ENCODE data around the gene RUNX3.
"Not testable (repeated sequence)": the region's sequence is repeated elsewhere in the genome, so short reads cannot be mapped to it uniquely, and the experiment has no call there.

Gene RUNX3

DNA sequence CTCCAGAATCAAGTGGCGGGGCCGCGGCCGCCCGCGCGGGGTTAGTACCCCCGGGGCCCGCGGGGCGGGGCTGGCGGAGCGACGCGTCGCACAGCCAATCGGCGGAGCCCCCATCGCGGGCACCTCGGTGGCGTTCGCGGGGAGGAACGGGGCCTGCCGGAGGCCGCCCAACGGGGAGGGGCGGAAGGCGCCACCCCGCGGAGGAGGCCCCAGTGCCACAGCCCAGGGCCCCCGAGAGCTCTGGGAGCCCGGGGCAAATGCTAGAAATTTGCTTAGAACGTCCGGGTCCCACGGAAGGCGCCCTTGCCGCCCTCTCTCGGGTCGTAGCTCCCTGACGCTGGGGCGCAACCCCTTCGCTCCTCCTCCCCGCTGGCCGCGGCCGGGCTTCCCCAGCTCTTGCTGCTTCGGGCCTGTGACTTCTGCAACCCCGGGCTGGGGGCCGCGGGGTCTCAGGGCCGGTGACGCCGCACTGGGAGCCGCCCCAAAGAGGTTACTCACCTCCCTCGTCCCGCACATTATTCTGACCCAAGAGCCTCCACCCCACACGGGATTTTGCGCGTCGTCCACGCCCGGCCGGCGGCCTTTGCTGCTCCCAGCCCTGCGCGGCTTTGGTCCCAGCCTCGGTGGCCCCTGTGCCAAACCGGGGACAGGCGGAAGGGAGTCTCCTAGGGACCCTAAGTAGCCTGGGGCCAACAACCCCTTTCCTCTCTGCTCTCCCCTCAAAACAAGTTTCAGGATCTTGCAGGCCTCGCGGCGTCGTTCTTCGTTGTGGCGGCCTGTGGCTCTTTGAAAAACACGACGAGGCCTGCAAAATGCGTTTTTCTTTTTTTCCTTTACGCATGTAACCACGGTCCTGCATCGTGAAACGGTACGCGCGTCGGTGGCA, at the start of gene RUNX3:
RUNX3 (minus strand) TSS at position 17 of the 886 bp plus-strand sequence. CDS start 408 bp downstream, outside the sequence.
- Mint-ChIP-seq H3K9me3 (no peaks in the 10 kb centered on the region), H3K4me1 (peaks cover 68% of the 10 kb centered on the region), H3K4me3 (peak within 1 kb of the TSS; percentile 93), H3K27me3 (no peaks in the 10 kb centered on the region), H3K27ac (peak within 1 kb of the TSS; percentile 93), H3K36me3 (peaks cover 63% of the 10 kb centered on the region)
- CTCF ChIA-PET = interaction anchor here (0.6 to 11.0 kb wide), 7 partner anchors 21 to 171 kb away, joined by 3 to 114 read pairs (median 4); no protein-coding TSS in a partner anchor
- peak; percentile 93 for DNase-seq

DNA sequence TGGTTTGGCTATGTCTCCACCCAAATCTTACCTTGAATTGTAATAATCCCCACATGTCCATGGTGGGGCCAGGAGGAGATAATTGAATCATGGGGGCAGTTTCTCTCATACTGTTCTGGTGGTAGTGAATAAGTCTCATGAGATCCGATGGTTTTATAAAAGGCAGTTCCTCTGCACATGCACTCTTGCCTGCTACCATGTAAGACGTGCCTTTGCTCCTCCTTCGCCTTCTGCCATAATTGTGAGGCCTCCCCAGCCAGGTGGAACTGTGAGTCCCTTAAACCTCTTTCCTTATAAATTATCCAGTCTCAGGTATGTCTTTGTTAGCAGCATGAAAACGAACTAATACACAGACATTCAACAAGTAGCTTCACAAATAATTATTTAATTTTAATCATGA, 49.2 kb upstream of the RUNX3 start:
- peaks cover 87% of the 10 kb centered on the region for H3K4me1 Mint-ChIP-seq
- CTCF ChIA-PET = interaction anchor here (1.0 to 2.2 kb wide), 3 partner anchors 9 to 15 kb away, joined by 3 to 12 read pairs (median 4); no protein-coding TSS in a partner anchor

DNA sequence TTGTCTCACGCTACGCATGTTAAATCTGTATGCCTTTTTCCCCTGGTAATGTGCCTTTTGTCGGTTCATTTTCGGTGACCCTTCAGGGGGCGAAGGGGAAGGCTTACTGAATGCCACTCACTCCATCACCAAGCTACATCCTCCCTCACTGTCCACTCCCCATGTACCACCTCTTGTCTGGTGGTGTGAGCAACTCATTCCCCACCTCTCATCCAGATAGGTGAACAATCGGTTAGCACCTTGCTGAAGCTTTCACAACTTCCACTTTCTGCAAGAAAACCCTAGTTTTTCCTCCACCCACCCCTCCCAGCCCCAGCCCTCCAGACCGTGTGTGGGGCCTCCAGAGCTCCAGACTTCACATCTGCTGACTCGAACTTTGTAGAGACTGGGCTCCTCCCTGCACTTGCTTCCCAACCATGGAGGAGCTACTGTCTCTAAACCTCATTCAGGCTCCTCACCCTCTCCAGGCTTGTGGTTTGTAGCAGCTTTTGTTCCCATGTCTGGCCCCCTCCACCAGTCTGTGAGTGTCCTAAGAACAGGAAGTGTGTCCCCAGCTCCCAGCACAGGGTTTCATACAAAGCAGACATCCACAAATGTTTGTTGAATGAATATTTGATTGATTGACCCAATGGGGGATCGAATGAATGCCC, 48.4 kb upstream of the RUNX3 start:
- no peak for DNase-seq
- Mint-ChIP-seq H3K4me3 (no peak overlapping the region), H3K9me3 (peaks cover 27% of the 10 kb centered on the region), H3K27ac (peak overlapping the region; percentile 70), H3K4me1 (peaks cover 84% of the 10 kb centered on the region), H3K36me3 (peaks cover 37% of the 10 kb centered on the region), H3K27me3 (no peaks in the 10 kb centered on the region)
- CTCF ChIA-PET = interaction anchor here (1.0 to 1.3 kb wide), 2 partner anchors 9 to 10 kb away, joined by 3 to 4 read pairs; no protein-coding TSS in a partner anchor

More for the DNA sequence above, 49.2 kb upstream of the RUNX3 start:
- DNase-seq, H3K27me3 Mint-ChIP-seq, H3K4me3 Mint-ChIP-seq: not testable (repeated sequence)
- Mint-ChIP-seq H3K27ac (peak overlapping the region; percentile 70), H3K36me3 (peaks cover 34% of the 10 kb centered on the region), H3K9me3 (peaks cover 23% of the 10 kb centered on the region)

DNA sequence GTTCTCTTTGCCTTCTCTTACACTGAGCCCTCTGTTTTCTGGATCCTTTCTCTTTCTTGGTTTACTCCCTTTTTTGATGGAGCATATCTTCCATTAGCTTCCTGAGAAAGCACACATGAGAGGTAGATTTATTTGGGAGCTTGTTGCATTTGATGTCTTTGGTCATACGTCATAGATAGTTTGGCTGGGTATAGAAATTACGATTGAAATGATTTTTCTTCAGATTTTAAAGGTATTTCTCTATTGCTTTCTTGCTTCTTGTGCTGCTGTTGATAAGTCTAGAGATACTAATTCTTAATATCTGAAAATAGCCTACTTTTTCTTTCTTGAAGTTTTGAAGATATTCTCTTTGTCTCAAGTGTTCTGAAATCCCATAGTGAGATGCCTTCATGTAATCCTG, 45.3 kb upstream of the RUNX3 start:
- CTCF ChIA-PET = no interaction called here
- H3K27me3 Mint-ChIP-seq = no peaks in the 10 kb centered on the region
- no peak overlapping the region for H3K4me3 Mint-ChIP-seq
- no peak overlapping the region for H3K27ac Mint-ChIP-seq
- peaks cover 40% of the 10 kb centered on the region for H3K36me3 Mint-ChIP-seq
- no peak for DNase-seq
- H3K4me1 Mint-ChIP-seq = peaks cover 84% of the 10 kb centered on the region
- H3K9me3 Mint-ChIP-seq = peaks cover 27% of the 10 kb centered on the region

DNA sequence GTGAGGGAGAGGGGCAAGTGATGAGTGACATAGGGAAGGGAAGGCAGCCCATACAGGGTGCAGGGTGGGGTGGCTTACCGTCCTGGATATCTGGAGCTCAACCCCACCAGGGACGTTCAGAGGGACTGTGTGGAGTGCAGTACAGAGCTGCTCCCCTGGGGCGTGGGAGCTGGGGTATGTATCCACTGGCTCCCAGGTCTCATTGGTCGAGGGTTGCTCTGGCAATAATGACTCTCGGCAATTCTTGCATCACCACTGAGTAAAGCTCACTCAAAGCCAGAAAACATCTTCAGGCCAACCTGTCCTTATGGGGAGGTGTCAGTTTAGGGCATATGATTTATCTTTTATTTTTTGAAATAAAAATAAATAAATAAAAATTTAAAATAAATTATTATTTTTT, 43.2 kb upstream of the RUNX3 start:
- peaks cover 27% of the 10 kb centered on the region for H3K9me3 Mint-ChIP-seq
- H3K36me3 Mint-ChIP-seq = peaks cover 36% of the 10 kb centered on the region
- H3K4me3 Mint-ChIP-seq = no peak overlapping the region
- H3K27me3 Mint-ChIP-seq = no peaks in the 10 kb centered on the region
- peaks cover 82% of the 10 kb centered on the region for H3K4me1 Mint-ChIP-seq
- no peak for DNase-seq
- H3K27ac Mint-ChIP-seq = peak overlapping the region; percentile 58
- CTCF ChIA-PET = interaction anchor here (1.1 to 1.6 kb wide), 2 partner anchors 64 to 127 kb away, joined by 5 to 8 read pairs; no protein-coding TSS in a partner anchor

DNA sequence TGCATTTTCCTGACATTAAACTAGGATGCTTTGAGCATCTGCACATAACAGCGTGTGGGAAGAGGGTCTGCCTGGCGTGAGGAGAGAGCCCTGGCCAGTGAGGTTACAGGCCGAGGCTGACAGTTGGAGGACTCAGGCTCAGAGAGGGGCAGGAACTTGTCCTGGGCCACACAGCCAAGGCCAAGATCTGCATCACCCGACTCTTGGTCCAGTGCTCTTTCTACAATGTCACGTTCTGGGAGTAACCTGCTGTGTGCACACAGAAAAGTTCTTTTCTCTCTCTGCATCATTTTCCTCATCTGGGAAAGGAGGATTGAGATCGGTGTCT, 42.8 kb upstream of the RUNX3 start:
- H3K27ac Mint-ChIP-seq = peak overlapping the region; percentile 58
- no peak for DNase-seq
- H3K36me3 Mint-ChIP-seq = peaks cover 31% of the 10 kb centered on the region
- no peaks in the 10 kb centered on the region for H3K27me3 Mint-ChIP-seq
- H3K4me3 Mint-ChIP-seq = no peak overlapping the region
- H3K4me1 Mint-ChIP-seq = peaks cover 82% of the 10 kb centered on the region
- CTCF ChIA-PET = interaction anchor here (1.6 kb wide), 1 partner anchor 64 kb away, joined by 8 read pairs; no protein-coding TSS in a partner anchor
- peaks cover 27% of the 10 kb centered on the region for H3K9me3 Mint-ChIP-seq

DNA sequence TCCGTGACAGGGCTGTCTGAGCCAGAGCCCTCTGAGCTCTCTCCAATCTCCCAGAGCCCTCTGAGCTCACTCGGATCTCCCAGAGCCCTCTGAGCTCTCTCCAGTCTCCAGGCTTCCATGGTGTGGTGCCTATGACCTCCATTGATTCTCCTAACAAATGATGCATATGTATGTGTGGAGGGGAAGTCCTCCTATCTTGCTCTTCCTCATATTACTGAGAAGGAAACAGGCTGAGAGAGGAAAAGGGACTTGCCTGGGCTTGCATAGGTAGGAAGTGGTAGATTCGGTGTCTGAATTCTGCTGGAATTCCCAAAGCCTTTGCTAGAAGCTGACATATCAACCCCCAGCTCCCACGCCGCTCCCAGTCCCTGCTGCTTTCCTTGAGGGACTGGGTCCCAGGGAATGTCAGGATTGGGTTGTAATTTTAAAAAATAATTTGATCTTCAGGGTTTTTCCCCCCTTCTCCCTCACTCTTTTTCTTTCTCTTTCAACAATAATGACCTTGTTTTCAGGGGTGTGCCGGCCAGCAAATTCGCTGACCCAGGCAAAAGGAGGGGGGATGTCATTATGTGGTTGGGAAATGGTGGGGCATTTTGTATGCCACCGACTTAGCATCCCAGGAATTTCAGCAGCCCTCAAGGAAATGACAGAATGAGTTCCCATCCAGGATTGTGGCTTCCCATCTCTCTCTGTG, 42.3 kb upstream of the RUNX3 start:
- Mint-ChIP-seq H3K36me3 (peaks cover 30% of the 10 kb centered on the region), H3K27ac (peak overlapping the region; percentile 53), H3K4me3 (no peak overlapping the region), H3K27me3 (no peaks in the 10 kb centered on the region), H3K9me3 (peaks cover 27% of the 10 kb centered on the region), H3K4me1 (peaks cover 85% of the 10 kb centered on the region)
- no peak for DNase-seq
- CTCF ChIA-PET = interaction anchor here (0.6 to 1.1 kb wide), 3 partner anchors 13 to 57 kb away, joined by 3 to 4 read pairs (median 3); no protein-coding TSS in a partner anchor

DNA sequence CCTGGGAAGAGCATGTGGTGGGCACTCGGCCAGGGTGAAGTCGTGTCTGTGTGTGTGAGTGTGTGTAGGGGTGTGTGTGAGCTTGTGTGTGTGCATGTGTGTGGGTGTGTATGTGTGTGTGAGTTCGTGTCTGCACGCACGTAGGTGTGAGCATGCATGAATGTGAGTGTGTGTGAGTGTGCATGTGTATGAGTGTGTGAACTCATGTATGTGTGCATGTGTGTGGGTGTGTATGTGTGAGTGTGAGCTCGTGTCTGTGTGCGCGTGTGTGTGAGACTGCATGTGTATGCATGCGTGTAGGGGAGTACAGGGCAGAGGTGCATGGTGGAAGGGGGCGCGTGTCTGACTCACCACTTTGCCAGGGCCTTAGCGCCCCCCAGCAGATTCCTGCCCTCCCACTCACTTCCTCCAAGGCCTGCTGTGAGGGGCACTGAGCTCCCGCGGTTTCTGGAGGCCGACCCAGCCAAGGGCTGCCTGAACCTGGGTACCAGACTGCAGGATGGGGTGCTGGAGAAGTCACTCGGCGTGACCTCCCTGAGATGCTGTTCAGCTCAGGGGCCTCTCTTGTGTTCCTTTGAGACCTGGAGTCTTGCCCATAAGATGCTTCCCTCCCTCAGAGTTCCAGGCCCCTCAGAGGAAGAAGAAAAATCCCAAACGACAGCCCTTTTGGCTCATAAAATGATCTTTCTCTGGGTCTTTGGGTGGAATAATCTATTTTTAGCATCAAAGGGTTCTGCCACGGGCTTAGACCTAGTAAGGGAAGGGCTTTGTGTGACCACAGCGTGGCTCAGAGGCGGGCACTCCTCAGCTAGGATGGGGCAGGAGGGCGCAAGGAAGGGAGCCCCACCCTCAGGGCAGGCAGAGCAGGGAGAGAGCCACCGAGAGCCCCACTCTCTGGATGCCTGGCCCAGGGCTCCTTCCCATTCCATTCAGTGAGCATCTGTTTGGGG, 41.1 kb upstream of the RUNX3 start:
- Mint-ChIP-seq H3K27me3 (no peaks in the 10 kb centered on the region), H3K4me1 (peaks cover 85% of the 10 kb centered on the region), H3K4me3 (peak overlapping the region; percentile 26), H3K9me3 (peaks cover 21% of the 10 kb centered on the region), H3K36me3 (peaks cover 22% of the 10 kb centered on the region), H3K27ac (peak overlapping the region; percentile 50)
- CTCF ChIA-PET = interaction anchor here (0.6 to 1.5 kb wide), 6 partner anchors 12 to 66 kb away, joined by 3 to 7 read pairs (median 3); no protein-coding TSS in a partner anchor
- peak; percentile 57 for DNase-seq

DNA sequence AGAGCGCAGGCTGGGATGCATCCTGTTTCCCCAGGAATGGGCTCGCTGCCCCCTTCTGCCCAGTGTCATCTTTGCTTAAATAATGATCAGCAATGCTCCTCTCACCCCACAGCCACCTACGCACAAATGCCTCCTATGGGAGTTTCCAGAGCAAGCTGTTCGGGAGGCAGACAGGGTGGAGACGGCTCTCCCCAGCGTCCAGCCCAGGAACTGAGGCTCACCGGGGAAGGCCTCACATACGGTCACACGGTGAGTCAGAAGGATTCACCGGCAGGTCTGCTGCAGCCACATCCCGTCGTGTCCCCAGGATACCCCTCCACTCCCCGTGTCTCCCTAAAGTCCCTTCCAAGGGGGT, 40.3 kb upstream of the RUNX3 start:
- Mint-ChIP-seq H3K4me1 (peaks cover 90% of the 10 kb centered on the region), H3K9me3 (peaks cover 14% of the 10 kb centered on the region), H3K4me3 (peak overlapping the region; percentile 69), H3K27me3 (no peaks in the 10 kb centered on the region), H3K36me3 (peaks cover 16% of the 10 kb centered on the region), H3K27ac (peak overlapping the region; percentile 91)
- CTCF ChIA-PET = interaction anchor here (0.7 to 1.5 kb wide), 3 partner anchors 17 to 67 kb away, joined by 3 to 7 read pairs (median 3); no protein-coding TSS in a partner anchor
- no peak for DNase-seq

DNA sequence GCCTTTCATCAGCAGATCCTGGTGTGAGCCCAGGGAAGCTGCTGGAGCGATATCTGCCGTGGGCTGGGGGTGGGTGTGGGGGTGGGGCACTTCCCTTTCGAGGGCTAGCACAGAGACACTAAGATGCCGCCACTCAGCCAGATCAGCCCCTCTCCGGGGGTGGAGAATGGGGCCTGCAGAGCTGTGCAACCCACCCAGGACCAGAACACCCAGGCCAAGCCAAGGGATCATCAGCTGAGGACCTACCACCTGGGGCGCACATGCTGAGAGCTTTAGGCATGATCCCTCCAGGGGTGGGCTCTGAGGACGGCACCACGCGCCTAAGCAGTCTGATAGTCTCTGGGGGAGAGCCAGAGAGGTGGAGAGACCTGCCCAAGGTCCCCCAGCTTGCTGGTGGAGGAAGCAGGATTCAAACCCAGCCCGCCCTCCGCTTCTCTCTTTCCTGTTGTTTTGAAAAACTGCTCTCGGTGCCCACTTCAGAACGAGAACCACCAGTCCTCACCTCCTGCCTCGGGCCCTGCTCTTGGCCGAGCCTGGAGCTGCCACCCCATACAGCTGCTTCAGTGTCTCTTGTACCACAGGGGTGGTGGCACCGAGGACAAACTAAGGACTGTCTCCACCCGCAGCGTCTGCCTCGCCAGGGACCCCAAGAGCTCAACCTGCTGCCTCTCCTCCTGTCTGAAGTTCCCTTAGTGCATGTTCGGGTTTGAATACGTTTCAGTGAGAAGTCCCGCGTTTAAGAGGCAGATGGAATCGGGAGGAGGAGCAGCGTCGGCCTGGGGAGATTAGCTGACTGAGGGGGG, 39.7 kb upstream of the RUNX3 start:
- peak overlapping the region; percentile 91 for H3K27ac Mint-ChIP-seq
- no peaks in the 10 kb centered on the region for H3K27me3 Mint-ChIP-seq
- peaks cover 10% of the 10 kb centered on the region for H3K9me3 Mint-ChIP-seq
- peak overlapping the region; percentile 69 for H3K4me3 Mint-ChIP-seq
- CTCF ChIA-PET = interaction anchor here (0.6 to 1.5 kb wide), 4 partner anchors 9 to 761 kb away, joined by 3 to 7 read pairs (median 4); no protein-coding TSS in a partner anchor
- H3K36me3 Mint-ChIP-seq = peaks cover 11% of the 10 kb centered on the region
- DNase-seq = no peak
- peaks cover 92% of the 10 kb centered on the region for H3K4me1 Mint-ChIP-seq

DNA sequence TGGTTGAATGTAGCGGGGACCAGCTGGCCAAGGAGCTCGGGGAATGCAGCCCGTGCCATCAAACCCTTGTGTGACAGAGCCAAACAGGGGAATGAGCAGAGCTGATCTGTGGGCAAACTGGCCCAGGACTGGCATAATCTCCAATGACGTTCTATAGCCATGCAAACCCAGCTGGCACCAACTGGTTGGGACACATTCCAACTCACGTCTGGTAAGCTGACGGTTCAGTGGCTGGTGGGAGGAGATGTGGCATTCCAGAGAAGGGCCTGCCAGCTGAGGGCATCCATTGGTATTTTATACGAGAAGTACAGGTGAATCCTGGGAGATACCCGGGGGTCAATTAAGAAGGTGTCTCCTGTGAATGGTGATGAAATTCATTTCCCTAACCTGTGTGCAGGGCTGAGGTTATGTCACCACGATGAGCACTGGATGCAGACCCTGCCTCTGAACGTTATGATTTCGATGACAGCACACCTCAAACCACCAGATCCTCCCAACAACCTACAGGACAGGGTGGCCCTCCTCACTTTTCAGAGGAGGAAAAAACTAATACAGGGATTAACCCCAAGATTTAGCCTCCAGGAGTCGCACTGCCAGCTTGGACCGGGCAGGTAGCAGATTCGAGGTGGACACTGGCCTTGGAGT, 39.0 kb upstream of the RUNX3 start:
- peak overlapping the region; percentile 55 for H3K27ac Mint-ChIP-seq
- H3K9me3 Mint-ChIP-seq = peaks cover 3% of the 10 kb centered on the region
- H3K27me3 Mint-ChIP-seq = no peaks in the 10 kb centered on the region
- H3K36me3 Mint-ChIP-seq = peaks cover 8% of the 10 kb centered on the region
- H3K4me3 Mint-ChIP-seq = peak overlapping the region; percentile 31
- CTCF ChIA-PET = interaction anchor here (0.6 to 0.9 kb wide), 3 partner anchors 10 to 760 kb away, joined by 3 to 4 read pairs (median 4); no protein-coding TSS in a partner anchor
- no peak for DNase-seq
- H3K4me1 Mint-ChIP-seq = peaks cover 86% of the 10 kb centered on the region

DNA sequence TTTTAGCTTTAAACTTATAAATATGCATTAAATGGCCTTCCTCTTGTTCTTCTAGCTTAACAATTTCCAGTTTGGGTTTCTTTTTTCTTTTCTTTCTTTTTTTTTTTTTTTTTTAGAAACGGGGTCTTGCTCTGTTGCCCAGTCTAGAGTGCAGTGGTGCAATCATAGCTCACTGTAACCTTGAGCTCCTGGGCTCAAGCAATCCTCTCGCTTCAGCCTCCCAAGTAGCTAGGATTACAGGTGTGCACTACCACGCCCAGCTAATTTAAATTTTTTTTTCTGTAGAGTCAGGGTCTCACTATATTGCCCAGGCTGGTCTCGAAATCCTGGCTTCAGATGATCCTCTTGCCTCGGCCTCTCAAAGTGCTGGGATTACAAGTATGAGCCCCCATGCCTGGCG, 37.9 kb upstream of the RUNX3 start:
- Mint-ChIP-seq H3K9me3 (no peaks in the 10 kb centered on the region), H3K4me3 (no peak overlapping the region), H3K27ac (no peak overlapping the region), H3K4me1 (peaks cover 84% of the 10 kb centered on the region), H3K27me3 (no peaks in the 10 kb centered on the region), H3K36me3 (peaks cover 14% of the 10 kb centered on the region)
- DNase-seq = no peak
- CTCF ChIA-PET = interaction anchor here (0.8 to 9.2 kb wide), 3 partner anchors 58 to 67 kb away, joined by 3 to 190 read pairs (median 4); no protein-coding TSS in a partner anchor
